HG03108 (cell line): ENCODE data around the gene GRIA4.
"Not testable (repeated sequence)": the region's sequence is repeated elsewhere in the genome, so short reads cannot be mapped to it uniquely, and the experiment has no call there.

Experiments
- ATAC-seq: cut with Tn5 transposase; IDR thresholded peaks from one replicate; pipeline ENCODE4 v1.9.1; 2021; ENCODE audit warnings: moderate library complexity; ENCODE audit not compliant: unreplicated experiment

GRIA4 gene

GRCh38 chr11:105856954-105857353 is 247.1 kb downstream of the GRIA4 start:
- no peak for ATAC-seq

GRCh38 chr11:105857728-105858127 is 247.9 kb downstream of the GRIA4 start:
- no peak for ATAC-seq

GRCh38 chr11:105858841-105859240 is 249.0 kb downstream of the GRIA4 start:
- no peak for ATAC-seq

- ATAC-seq, result no peak
These were observed 250.2 kb downstream of the GRIA4 start for GRCh38 chr11:105860105-105860504.

GRCh38 chr11:105861225-105861624 is 251.4 kb downstream of the GRIA4 start:
- ATAC-seq, result no peak

GRCh38 chr11:105862736-105863367 is 253.0 kb downstream of the GRIA4 start:
- peak; percentile 52 for ATAC-seq

- ATAC-seq, result no peak
These were observed 253.7 kb downstream of the GRIA4 start for GRCh38 chr11:105863523-105863922.

- no peak for ATAC-seq
These were observed 257.9 kb downstream of the GRIA4 start for GRCh38 chr11:105867742-105868141.

GRCh38 chr11:105868762-105869285 is 259.0 kb downstream of the GRIA4 start:
- no peak for ATAC-seq

- ATAC-seq, result no peak
These were observed 260.7 kb downstream of the GRIA4 start for GRCh38 chr11:105870516-105871113.

GRCh38 chr11:105878510-105878909 is 268.6 kb downstream of the GRIA4 start:
- no peak for ATAC-seq

- not testable (repeated sequence) for ATAC-seq
These were observed 269.1 kb downstream of the GRIA4 start for GRCh38 chr11:105878927-105879326.

GRCh38 chr11:105881027-105881426 is 271.2 kb downstream of the GRIA4 start:
- no peak for ATAC-seq

GRCh38 chr11:105884436-105884835 is 274.6 kb downstream of the GRIA4 start:
- no peak for ATAC-seq

- ATAC-seq, result no peak
These were observed 281.8 kb downstream of the GRIA4 start for GRCh38 chr11:105891685-105892084.

GRCh38 chr11:105897161-105897560 is 287.3 kb downstream of the GRIA4 start:
- ATAC-seq, result no peak

GRCh38 chr11:105899772-105900171 is 289.9 kb downstream of the GRIA4 start:
- no peak for ATAC-seq

- ATAC-seq, result no peak
These were observed 290.7 kb downstream of the GRIA4 start for GRCh38 chr11:105900515-105901035.

GRCh38 chr11:105903113-105903512 is 293.2 kb downstream of the GRIA4 start:
- no peak for ATAC-seq

GRCh38 chr11:105906517-105906916 is 296.6 kb downstream of the GRIA4 start:
- no peak for ATAC-seq

GRCh38 chr11:105907319-105907718 is 297.4 kb downstream of the GRIA4 start:
- no peak for ATAC-seq

GRCh38 chr11:105910095-105910715 is 300.3 kb downstream of the GRIA4 start:
- ATAC-seq, result no peak
